GM12864 (cell line): ENCODE results near the gene CEP126.

Experiments
- DNase-seq: peaks from one replicate; pipeline ENCODE4 v3.0.0-alpha.2; 2011; ENCODE audit warnings: low read depth
- H3K4me3 ChIP-seq: 2 replicates; pipeline ENCODE4 v1.5.1; 2011; ENCODE audit warnings: mild to moderate bottlenecking, low read depth, low read length, control low read depth
- CTCF ChIP-seq: IDR thresholded peaks from 2 replicates; pipeline ENCODE4 v1.5.1; 2011; ENCODE audit warnings: low read depth, mild to moderate bottlenecking, moderate library complexity, low read length, control low read depth, inconsistent platforms; ENCODE audit errors: missing control alignments

Gene CEP126

GRCh38 chr11:101929294-101929915 lies 14.6 kb downstream of the CEP126 start:
- DNase-seq: no peak
- no peak for TF ChIP-seq CTCF
- H3K4me3 ChIP-seq: no peak overlapping the region

GRCh38 chr11:101931692-101932091 lies 16.9 kb downstream of the CEP126 start:
- no peak overlapping the region for H3K4me3 ChIP-seq
- no peak for TF ChIP-seq CTCF
- no peak for DNase-seq

- no peak overlapping the region for H3K4me3 ChIP-seq
These were observed 26.2 kb downstream of the CEP126 start for GRCh38 chr11:101940901-101941520.

GRCh38 chr11:101944923-101945322 lies 30.1 kb downstream of the CEP126 start:
- TF ChIP-seq CTCF: no peak
- no peak for DNase-seq
- no peak overlapping the region for H3K4me3 ChIP-seq

More at GRCh38 chr11:101940901-101941520, 26.2 kb downstream of the CEP126 start:
- TF ChIP-seq CTCF: no peak
- no peak for DNase-seq

- H3K4me3 ChIP-seq: no peak overlapping the region
- DNase-seq: no peak
- TF ChIP-seq CTCF: no peak
These were observed 30.6 kb downstream of the CEP126 start for GRCh38 chr11:101945448-101945847.

GRCh38 chr11:101949680-101950220 lies 34.9 kb downstream of the CEP126 start:
- H3K4me3 ChIP-seq: no peak overlapping the region
- TF ChIP-seq CTCF: no peak
- DNase-seq: no peak
